PFSK-1 (cell line): ENCODE measurements around the gene CORO2B.

Source experiments
- FOXP2 ChIP-seq: optimal IDR thresholded peaks from 2 replicates; pipeline ENCODE3; 2011; ENCODE audit warnings: borderline replicate concordance, control low read depth, inconsistent platforms; ENCODE audit not compliant: insufficient read depth; ENCODE audit errors: extremely low read length, extremely low read depth
- POLR2AphosphoS5 ChIP-seq: IDR thresholded peaks from 2 replicates; pipeline ENCODE4 v1.6.1; 2012; ENCODE audit warnings: low read depth, mild to moderate bottlenecking, control low read depth, low read length, moderate library complexity
- REST ChIP-seq, 2 experiments: IDR thresholded peaks; 2 replicates each; pipeline versions ENCODE4 v1.6.1 to v1.8.0; 2011 to 2012; ENCODE audit warnings: low read depth in 2 of 2, low read length in 2 of 2, control low read depth in 1 of 2, inconsistent platforms in 1 of 2, mild to moderate bottlenecking in 1 of 2, moderate library complexity in 1 of 2; ENCODE audit not compliant: insufficient read depth in 1 of 2
- SIN3A ChIP-seq: IDR thresholded peaks from 2 replicates; pipeline ENCODE4 v1.6.1; 2012; ENCODE audit warnings: mild to moderate bottlenecking, low read length, moderate library complexity, borderline replicate concordance; ENCODE audit not compliant: insufficient read depth
- TAF1 ChIP-seq: IDR thresholded peaks from 2 replicates; pipeline ENCODE4 v1.6.1; 2012; ENCODE audit warnings: low read length, control low read depth, borderline replicate concordance; ENCODE audit not compliant: insufficient read depth

CORO2B gene

GRCh38 chr15:68767833-68768232 lies 189.0 kb downstream of the CORO2B start:
- no peak for TF ChIP-seq FOXP2
- TF ChIP-seq REST (IDR thresholded peaks at IDR 0.05; ENCODE audit: insufficient read depth in 1 of 2, low read depth in 2 of 2, low read length in 2 of 2) = no peak

GRCh38 chr15:68768321-68768720 lies 189.5 kb downstream of the CORO2B start:
- TF ChIP-seq FOXP2 = no peak
- TF ChIP-seq POLR2AphosphoS5 = no peak
- TF ChIP-seq TAF1 = no peak
- no peak for TF ChIP-seq REST (IDR thresholded peaks at IDR 0.05; ENCODE audit: insufficient read depth in 1 of 2, low read depth in 2 of 2, low read length in 2 of 2)
- no peak for TF ChIP-seq SIN3A

- TF ChIP-seq REST (IDR thresholded peaks at IDR 0.05; ENCODE audit: insufficient read depth in 1 of 2, low read depth in 2 of 2, low read length in 2 of 2) (no peak), TAF1 (no peak), POLR2AphosphoS5 (no peak), FOXP2 (no peak), SIN3A (no peak)
These were observed 190.9 kb downstream of the CORO2B start for GRCh38 chr15:68769702-68770101.

GRCh38 chr15:68770216-68770615 lies 191.4 kb downstream of the CORO2B start:
- no peak for TF ChIP-seq TAF1
- no peak for TF ChIP-seq REST (IDR thresholded peaks at IDR 0.05; ENCODE audit: insufficient read depth in 1 of 2, low read depth in 2 of 2, low read length in 2 of 2)
- TF ChIP-seq FOXP2 = no peak
- no peak for TF ChIP-seq POLR2AphosphoS5
- no peak for TF ChIP-seq SIN3A

- TF ChIP-seq SIN3A (no peak), TAF1 (no peak), POLR2AphosphoS5 (no peak), REST (IDR thresholded peaks at IDR 0.05; ENCODE audit: insufficient read depth in 1 of 2, low read depth in 2 of 2, low read length in 2 of 2) (no peak), FOXP2 (no peak)
These were observed 194.2 kb downstream of the CORO2B start for GRCh38 chr15:68773036-68773435.
